LNCAP (cell line): ENCODE results near the gene GLCE.

Experiments used
- TF ChIP-seq, protein P1 (sequence below): fragments of 450-650 bp; IDR thresholded peaks from 2 replicates; pipeline ENCODE4 v1.5.1; 2017; ENCODE audit warnings: mild to moderate bottlenecking

The GLCE gene

GRCh38 chr15:69181424-69181823 lies 21.0 kb downstream of the GLCE start:
- TF ChIP-seq, protein P1, sequence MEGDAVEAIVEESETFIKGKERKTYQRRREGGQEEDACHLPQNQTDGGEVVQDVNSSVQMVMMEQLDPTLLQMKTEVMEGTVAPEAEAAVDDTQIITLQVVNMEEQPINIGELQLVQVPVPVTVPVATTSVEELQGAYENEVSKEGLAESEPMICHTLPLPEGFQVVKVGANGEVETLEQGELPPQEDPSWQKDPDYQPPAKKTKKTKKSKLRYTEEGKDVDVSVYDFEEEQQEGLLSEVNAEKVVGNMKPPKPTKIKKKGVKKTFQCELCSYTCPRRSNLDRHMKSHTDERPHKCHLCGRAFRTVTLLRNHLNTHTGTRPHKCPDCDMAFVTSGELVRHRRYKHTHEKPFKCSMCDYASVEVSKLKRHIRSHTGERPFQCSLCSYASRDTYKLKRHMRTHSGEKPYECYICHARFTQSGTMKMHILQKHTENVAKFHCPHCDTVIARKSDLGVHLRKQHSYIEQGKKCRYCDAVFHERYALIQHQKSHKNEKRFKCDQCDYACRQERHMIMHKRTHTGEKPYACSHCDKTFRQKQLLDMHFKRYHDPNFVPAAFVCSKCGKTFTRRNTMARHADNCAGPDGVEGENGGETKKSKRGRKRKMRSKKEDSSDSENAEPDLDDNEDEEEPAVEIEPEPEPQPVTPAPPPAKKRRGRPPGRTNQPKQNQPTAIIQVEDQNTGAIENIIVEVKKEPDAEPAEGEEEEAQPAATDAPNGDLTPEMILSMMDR: no peak

- TF ChIP-seq, protein P1: no peak
These were observed 24.8 kb downstream of the GLCE start for GRCh38 chr15:69185216-69185615.

DNA sequence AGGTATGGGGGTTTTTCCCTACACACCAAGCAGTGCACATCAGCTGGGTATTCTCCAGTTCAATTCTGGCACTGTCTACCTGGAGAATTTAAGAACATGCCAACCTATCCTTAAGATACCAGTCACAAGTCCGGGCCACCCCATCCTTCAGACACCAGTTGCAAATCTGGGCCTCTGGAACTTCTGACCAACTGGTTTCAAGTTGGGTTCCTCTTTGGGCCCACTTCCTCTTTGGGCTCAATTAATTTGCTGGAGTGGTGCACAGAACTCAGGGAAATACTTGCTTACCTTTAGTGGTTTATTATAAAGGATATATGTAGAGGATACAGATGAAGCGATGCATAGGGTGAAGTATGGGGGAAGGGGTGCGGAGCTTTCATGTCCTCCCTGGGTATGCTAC lies 25.3 kb downstream of the GLCE start:
- TF ChIP-seq, protein P1: no peak

GRCh38 chr15:69189157-69189556 lies 28.7 kb downstream of the GLCE start:
- TF ChIP-seq, protein P1: no peak

- TF ChIP-seq, protein P1: no peak
These were observed 29.7 kb downstream of the GLCE start for GRCh38 chr15:69190091-69190490.

DNA sequence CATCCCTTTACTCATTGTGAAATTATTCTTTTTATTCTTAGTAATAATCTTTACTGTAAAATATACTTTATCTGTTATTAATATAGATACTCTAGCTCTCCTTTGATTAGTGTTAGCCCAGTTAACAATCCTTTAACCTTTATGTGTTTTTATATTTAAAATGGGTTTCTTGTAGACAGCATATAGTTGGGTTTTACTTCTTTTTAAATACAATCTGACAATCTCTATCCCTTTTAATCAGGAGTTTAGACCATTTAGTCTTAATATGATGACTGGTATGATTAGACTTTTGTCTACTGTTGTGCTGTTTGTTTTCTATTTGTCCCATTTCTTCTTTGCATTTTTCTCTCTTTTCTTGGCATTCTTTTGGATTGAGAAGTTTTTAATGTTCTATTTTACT lies 30.1 kb downstream of the GLCE start:
- TF ChIP-seq, protein P1: no peak

DNA sequence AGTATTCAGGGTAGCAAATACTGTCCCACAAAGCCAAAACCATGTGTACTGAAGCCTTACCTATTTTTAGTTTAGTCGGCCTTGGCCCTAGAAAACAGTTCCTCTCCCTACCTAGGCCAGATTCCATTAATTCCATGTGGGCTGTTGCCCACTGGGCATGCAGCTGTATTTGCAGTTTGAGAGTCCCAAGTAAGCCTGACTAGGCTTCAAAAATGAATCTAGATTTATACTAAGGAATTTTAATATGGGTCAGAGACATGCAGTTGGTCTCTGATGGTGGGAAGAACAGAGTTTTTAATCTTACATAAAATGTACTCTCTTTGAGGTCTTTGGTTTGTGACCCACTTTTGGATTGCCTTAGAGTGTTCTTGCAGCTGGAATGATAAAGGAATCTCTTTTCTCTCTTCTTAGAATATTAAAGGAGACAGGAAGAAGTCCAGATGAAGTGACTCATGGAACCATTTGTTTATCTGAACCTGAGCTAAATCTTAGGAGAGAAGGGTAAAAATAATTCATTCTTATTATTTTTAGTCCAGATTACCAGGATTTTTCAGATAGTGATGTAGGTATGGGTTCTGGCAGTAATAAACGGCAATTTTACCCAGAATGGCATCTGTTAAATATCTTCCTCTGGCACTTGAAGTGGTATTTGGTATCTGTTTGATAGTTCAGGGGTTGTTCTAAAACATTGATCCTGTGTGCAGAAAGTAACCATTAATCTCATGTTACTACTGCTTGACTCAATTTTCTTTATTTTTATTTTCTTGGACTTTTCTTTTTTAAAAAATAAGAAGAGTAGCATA lies 33.8 kb downstream of the GLCE start:
- TF ChIP-seq, protein P1: no peak

DNA sequence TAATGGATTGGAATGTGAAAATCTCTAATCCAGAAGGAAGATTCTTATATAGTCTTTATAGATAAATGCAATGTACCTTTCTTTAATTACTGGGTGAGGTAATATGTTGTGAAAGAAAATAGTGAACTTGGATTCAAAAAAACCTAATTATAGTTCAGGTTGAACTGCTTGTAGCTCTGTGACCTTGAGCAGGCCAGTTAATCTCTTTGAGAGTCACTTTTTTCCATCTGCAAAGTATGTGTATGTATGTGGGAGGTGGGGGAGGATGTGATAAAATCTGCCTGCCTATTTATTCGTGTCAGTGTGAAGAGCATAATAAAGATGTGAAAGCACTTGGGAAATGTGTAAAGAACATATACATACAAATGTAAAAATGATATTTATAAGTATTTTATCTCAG lies 34.4 kb downstream of the GLCE start:
- TF ChIP-seq, protein P1: no peak
